Fibroblast of the aortic adventitia (primary cell): ENCODE data around the gene CACNA2D2. TPM values are rescaled to one million over a fixed set of nuclear protein-coding genes. Genes with fewer than 3 reads are reported as not detected.

Source experiments
- DNase-seq: peaks from one replicate; pipeline ENCODE4 v3.0.0-alpha.2; 2010; ENCODE audit warnings: low read depth
- H3K4me3 ChIP-seq: 2 replicates; pipeline ENCODE4 v1.5.1; 2011; ENCODE audit warnings: low read depth, mild to moderate bottlenecking, control low read depth, low read length, moderate library complexity
- CTCF ChIP-seq: IDR thresholded peaks from 2 replicates; pipeline ENCODE4 v1.5.1; 2011; ENCODE audit warnings: mild to moderate bottlenecking, low read length, control low read depth, inconsistent platforms; ENCODE audit not compliant: insufficient read depth
- total RNA-seq: library from RNA; depleted of rRNA; stranded (reverse); fragments of >200 nt; gene quantifications from 2 replicates; pipeline ENCODE4 v1.2.3, GENCODE V29; 2012; ENCODE audit warnings: low replicate concordance

Gene CACNA2D2
- total RNA-seq, 1 donor = not detected

GRCh38 chr3:50486219-50486888 is 17.1 kb downstream of the CACNA2D2 start:
- no peak for DNase-seq
- TF ChIP-seq CTCF = no peak
- no peak overlapping the region for H3K4me3 ChIP-seq

GRCh38 chr3:50484722-50485121 is 18.7 kb downstream of the CACNA2D2 start:
- no peak overlapping the region for H3K4me3 ChIP-seq
- TF ChIP-seq CTCF = no peak

GRCh38 chr3:50483374-50483773 is 20.1 kb downstream of the CACNA2D2 start:
- no peak for DNase-seq
- no peak overlapping the region for H3K4me3 ChIP-seq
- TF ChIP-seq CTCF = no peak

More at GRCh38 chr3:50484722-50485121, 18.7 kb downstream of the CACNA2D2 start:
- DNase-seq = no peak

GRCh38 chr3:50481992-50482391 is 21.4 kb downstream of the CACNA2D2 start:
- no peak for TF ChIP-seq CTCF
- H3K4me3 ChIP-seq = no peak overlapping the region
- DNase-seq = no peak

GRCh38 chr3:50480471-50480870 is 23.0 kb downstream of the CACNA2D2 start:
- TF ChIP-seq CTCF = no peak

GRCh38 chr3:50479523-50479922 is 23.9 kb downstream of the CACNA2D2 start:
- TF ChIP-seq CTCF = no peak
- DNase-seq = no peak
- no peak overlapping the region for H3K4me3 ChIP-seq

More at GRCh38 chr3:50480471-50480870, 23.0 kb downstream of the CACNA2D2 start:
- H3K4me3 ChIP-seq = no peak overlapping the region
- no peak for DNase-seq
